NB4 (cell line): ENCODE data around the gene FAM193B.
A peak's percentile ranks its signal among the peaks of the same experiment; 100 is the strongest.

Experiments used
- DNase-seq: peaks from one replicate; pipeline ENCODE4 v3.0.0; 2010; ENCODE audit warnings: low read depth
- H3K4me3 ChIP-seq: one replicate; pipeline ENCODE4 v1.5.1; 2011; ENCODE audit warnings: mild to moderate bottlenecking, low read depth, low read length, moderate library complexity
- CTCF ChIP-seq: IDR thresholded peaks from one replicate; pipeline ENCODE4 v1.5.1; 2012; ENCODE audit warnings: low read depth, low read length
- MAX ChIP-seq: IDR thresholded peaks from 2 replicates; pipeline ENCODE4 v1.6.1; 2011; ENCODE audit warnings: low read depth, low read length
- MYC ChIP-seq: IDR thresholded peaks from 2 replicates; pipeline ENCODE4 v1.6.1; 2011; ENCODE audit warnings: low read depth, low read length
- POLR2A ChIP-seq: IDR thresholded peaks from 2 replicates; pipeline ENCODE4 v1.6.1; 2011; ENCODE audit warnings: mild to moderate bottlenecking; ENCODE audit not compliant: insufficient read length; ENCODE audit errors: extremely low read depth

Gene FAM193B

GRCh38 chr5:177512736-177513380 is 41.5 kb downstream of the FAM193B start:
- H3K4me3 ChIP-seq, result no peak overlapping the region
- no peak for DNase-seq
- no peak for TF ChIP-seq MAX
- TF ChIP-seq MYC, result no peak
- TF ChIP-seq POLR2A, result no peak
- no peak for TF ChIP-seq CTCF

GRCh38 chr5:177511796-177512675 is 42.3 kb downstream of the FAM193B start:
- TF ChIP-seq MAX (no peak), CTCF (no peak), MYC (no peak), POLR2A (no peak)
- H3K4me3 ChIP-seq, result no peak overlapping the region
- no peak for DNase-seq

- peak overlapping the region; percentile 0 for H3K4me3 ChIP-seq
- DNase-seq, result peak; percentile 58
- TF ChIP-seq MYC, result no peak
- no peak for TF ChIP-seq POLR2A
- TF ChIP-seq MAX, result no peak
- TF ChIP-seq CTCF, result no peak
Observed at GRCh38 chr5:177511181-177511580, 43.2 kb downstream of the FAM193B start.

GRCh38 chr5:177510567-177511053 is 43.8 kb downstream of the FAM193B start:
- TF ChIP-seq MYC, result peak; percentile 99
- peak; percentile 96 for TF ChIP-seq MAX
- no peak for TF ChIP-seq CTCF
- peak; percentile 59 for TF ChIP-seq POLR2A
- H3K4me3 ChIP-seq, result peak overlapping the region; percentile 82
- DNase-seq, result peak; percentile 94

GRCh38 chr5:177509991-177510566 is 44.3 kb downstream of the FAM193B start:
- no peak for TF ChIP-seq POLR2A
- peak; percentile 91 for TF ChIP-seq MYC
- peak; percentile 98 for TF ChIP-seq MAX
- peak; percentile 18 for TF ChIP-seq CTCF

More at GRCh38 chr5:177509991-177510566, 44.3 kb downstream of the FAM193B start:
- peak; percentile 87 for DNase-seq
- peak overlapping the region; percentile 82 for H3K4me3 ChIP-seq
